Fibroblast of lung (primary cell): ENCODE measurements around the gene XPC. TPM values are rescaled to one million over a fixed set of nuclear protein-coding genes. Genes with fewer than 3 reads are reported as not detected.

Source experiments
- DNase-seq, 2 donors: peaks; one replicate each; pipeline versions ENCODE4 v3.0.0 to v3.0.0-alpha.2; 2010; ENCODE audit warnings: low read depth in 2 of 2
- H2AFZ ChIP-seq: 2 replicates; pipeline ENCODE4 v1.5.1; 2012; ENCODE audit warnings: low read length, control low read depth, inconsistent platforms
- H3K27ac ChIP-seq: 2 replicates; pipeline ENCODE4 v1.5.1; 2011; ENCODE audit warnings: low read length, control low read depth; ENCODE audit not compliant: insufficient read depth
- H3K27me3 ChIP-seq: 2 replicates; pipeline ENCODE4 v1.5.1; 2011; ENCODE audit warnings: mild to moderate bottlenecking, low read length; ENCODE audit not compliant: control insufficient read depth, insufficient read depth
- H3K36me3 ChIP-seq: 2 replicates; pipeline ENCODE4 v1.5.1; 2011; ENCODE audit warnings: low read length; ENCODE audit not compliant: control insufficient read depth, insufficient read depth
- H3K4me1 ChIP-seq: 2 replicates; pipeline ENCODE4 v1.5.1; 2011; ENCODE audit warnings: low read length; ENCODE audit not compliant: control insufficient read depth, insufficient read depth; ENCODE audit errors: extremely low read depth
- H3K4me2 ChIP-seq: 2 replicates; pipeline ENCODE4 v1.5.1; 2011; ENCODE audit warnings: low read length, control low read depth; ENCODE audit not compliant: insufficient read depth; ENCODE audit errors: extremely low read depth
- H3K4me3 ChIP-seq, 4 experiments: fragments of 200-600 bp in 1 of 4; sonication (generic) in 1 of 4; replicated peaks in 1 of 4; 2 replicates each; pipeline ENCODE4 v1.5.1; 2011 to 2016; ENCODE audit warnings: low read length in 4 of 4, low read depth in 3 of 4, mild to moderate bottlenecking in 3 of 4, control low read depth in 2 of 4, inconsistent platforms in 1 of 4, mixed read lengths in 1 of 4; ENCODE audit not compliant: insufficient read depth in 1 of 4; ENCODE audit errors: control extremely low read depth in 1 of 4
- H3K79me2 ChIP-seq: 2 replicates; pipeline ENCODE4 v1.5.1; 2012; ENCODE audit warnings: mild to moderate bottlenecking, low read length, inconsistent platforms; ENCODE audit not compliant: control insufficient read depth, insufficient read depth
- H3K9ac ChIP-seq: 2 replicates; pipeline ENCODE4 v1.5.1; 2011; ENCODE audit warnings: mild to moderate bottlenecking, low read length, control low read depth; ENCODE audit not compliant: insufficient read depth
- H3K9me3 ChIP-seq: 2 replicates; pipeline ENCODE4 v1.5.1; 2012; ENCODE audit warnings: low read depth, low read length; ENCODE audit not compliant: control insufficient read depth, insufficient read depth
- H4K20me1 ChIP-seq: 2 replicates; pipeline ENCODE4 v1.5.1; 2011; ENCODE audit warnings: low read length; ENCODE audit not compliant: control insufficient read depth, insufficient read depth; ENCODE audit errors: extremely low read depth
- CTCF ChIP-seq, 2 donors: IDR thresholded peaks in 1 of 2; conservative IDR thresholded peaks in 1 of 2; 1 replicate in 1 of 2; 2 replicates in 1 of 2; pipeline ENCODE4 v1.5.1; 2011 to 2012; ENCODE audit warnings: low read length in 2 of 2, control low read depth in 1 of 2, inconsistent platforms in 1 of 2, low read depth in 1 of 2, mild to moderate bottlenecking in 1 of 2
- EZH2 ChIP-seq: IDR thresholded peaks from 2 replicates; pipeline ENCODE4 v1.5.1; 2012; ENCODE audit warnings: low read length, control low read depth, mild to moderate bottlenecking; ENCODE audit errors: missing control alignments
- polyA plus RNA-seq, 2 donors: library from polyadenylated mRNA; depleted of rRNA in 1 of 2; stranded (reverse) in 1 of 2; unstranded in 1 of 2; fragments of >200 nt; gene quantifications; 2 replicates each; pipeline ENCODE4 v1.2.1, GENCODE V29; 2011 to 2012; ENCODE audit warnings: missing spikeins in 1 of 2
- total RNA-seq: library from RNA; depleted of rRNA; stranded (reverse); fragments of >200 nt; gene quantifications from 2 replicates; pipeline ENCODE4 v1.2.1, GENCODE V29; 2014

Gene XPC
- total and polyA plus RNA-seq, 2 donors (not counting 1 experiment from before 2014, with no cell fraction given): 18.4 to 95.6 TPM

- peaks cover 31% of the 10 kb centered on the region for H3K36me3 ChIP-seq
- H3K4me1 ChIP-seq: no peaks in the 10 kb centered on the region
- H3K27me3 ChIP-seq: no peaks in the 10 kb centered on the region
- DNase-seq: no peak
- H3K4me3 ChIP-seq: no peak overlapping the region
- H4K20me1 ChIP-seq: peaks cover 1% of the 10 kb centered on the region
- H3K4me2 ChIP-seq: no peak overlapping the region
- no peak overlapping the region for H3K27ac ChIP-seq
- no peak overlapping the region for H2AFZ ChIP-seq
- TF ChIP-seq EZH2 (no peak), CTCF (conservative IDR thresholded peaks at IDR 0.05 in 1 of 2, IDR thresholded peaks at IDR 0.05 in 1 of 2; ENCODE audit: low read depth in 1 of 2, low read length in 2 of 2) (no peak)
- no peak overlapping the region for H3K9ac ChIP-seq
- no peaks in the 10 kb centered on the region for H3K79me2 ChIP-seq
- peaks cover 3% of the 10 kb centered on the region for H3K9me3 ChIP-seq
Measured at GRCh38 chr3:14161282-14161681, 17.1 kb downstream of the XPC start.

GRCh38 chr3:14159426-14159825 is 19.0 kb downstream of the XPC start:
- Histone ChIP-seq H3K27ac (no peak overlapping the region), H3K4me1 (no peaks in the 10 kb centered on the region), H3K9me3 (peaks cover 3% of the 10 kb centered on the region), H3K4me3 (no peak overlapping the region), H3K36me3 (peaks cover 24% of the 10 kb centered on the region), H3K4me2 (no peak overlapping the region), H3K27me3 (no peaks in the 10 kb centered on the region), H3K79me2 (no peaks in the 10 kb centered on the region), H4K20me1 (peaks cover 1% of the 10 kb centered on the region), H2AFZ (no peak overlapping the region), H3K9ac (no peak overlapping the region)
- TF ChIP-seq CTCF (conservative IDR thresholded peaks at IDR 0.05 in 1 of 2, IDR thresholded peaks at IDR 0.05 in 1 of 2; ENCODE audit: low read depth in 1 of 2, low read length in 2 of 2): no peak
- no peak for TF ChIP-seq EZH2
- DNase-seq: no peak

DNA sequence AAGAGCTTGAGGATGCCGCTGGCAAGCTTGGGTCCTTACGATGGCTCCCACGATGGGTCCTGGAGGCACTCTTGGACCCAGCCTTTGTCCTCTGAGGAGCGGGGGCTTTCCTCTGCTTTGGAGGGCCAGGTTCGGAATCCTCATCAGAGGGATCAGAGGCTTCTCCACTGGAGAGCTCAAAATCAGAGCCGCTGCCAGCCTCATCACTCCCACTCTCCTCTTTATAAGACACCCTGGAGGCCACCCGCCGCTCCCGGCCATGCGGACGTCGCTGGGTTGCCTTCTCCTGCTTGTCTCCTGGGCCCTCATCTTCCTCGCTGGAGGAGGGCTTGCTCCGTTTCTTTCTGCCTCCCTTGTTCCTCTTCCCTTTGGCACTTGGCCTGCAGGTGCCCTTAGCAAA is 20.0 kb downstream of the XPC start:
- Histone ChIP-seq H3K27me3 (no peaks in the 10 kb centered on the region), H3K36me3 (peaks cover 30% of the 10 kb centered on the region), H3K4me3 (no peak overlapping the region), H3K27ac (no peak overlapping the region), H3K4me2 (no peak overlapping the region), H3K9ac (no peak overlapping the region), H3K9me3 (peaks cover 3% of the 10 kb centered on the region), H4K20me1 (peaks cover 1% of the 10 kb centered on the region), H3K79me2 (no peaks in the 10 kb centered on the region), H2AFZ (no peak overlapping the region), H3K4me1 (no peaks in the 10 kb centered on the region)
- TF ChIP-seq EZH2 (no peak), CTCF (conservative IDR thresholded peaks at IDR 0.05 in 1 of 2, IDR thresholded peaks at IDR 0.05 in 1 of 2; ENCODE audit: low read depth in 1 of 2, low read length in 2 of 2) (no peak)
- no peak for DNase-seq
